Cerebellar cortex (tissue), 1 donor: ENCODE measurements around the gene SEC22A.

Source experiments
- DNase-seq: peaks from one replicate; pipeline ENCODE4 v3.0.0-alpha.2; 2015; ENCODE audit warnings: low spot score

SEC22A gene

GRCh38 chr3:123305192-123305591 lies 103.4 kb downstream of the SEC22A start:
- DNase-seq = no peak

- no peak for DNase-seq
Measured at GRCh38 chr3:123307064-123307463, 105.3 kb downstream of the SEC22A start.

- no peak for DNase-seq
Measured at GRCh38 chr3:123310186-123310585, 108.4 kb downstream of the SEC22A start.

GRCh38 chr3:123310741-123311140 lies 109.0 kb downstream of the SEC22A start:
- DNase-seq = no peak

GRCh38 chr3:123311201-123311600 lies 109.5 kb downstream of the SEC22A start:
- DNase-seq = no peak

GRCh38 chr3:123312331-123313265 lies 110.9 kb downstream of the SEC22A start:
- no peak for DNase-seq

- no peak for DNase-seq
Measured at GRCh38 chr3:123313889-123314288, 112.1 kb downstream of the SEC22A start.

GRCh38 chr3:123314359-123315270 lies 112.9 kb downstream of the SEC22A start:
- DNase-seq = no peak

GRCh38 chr3:123315271-123315595 lies 113.5 kb downstream of the SEC22A start:
- DNase-seq = no peak

- no peak for DNase-seq
Measured at GRCh38 chr3:123317716-123318115, 116.0 kb downstream of the SEC22A start.

GRCh38 chr3:123318374-123318773 lies 116.6 kb downstream of the SEC22A start:
- DNase-seq = no peak

GRCh38 chr3:123319760-123320159 lies 118.0 kb downstream of the SEC22A start:
- no peak for DNase-seq

GRCh38 chr3:123320221-123320620 lies 118.5 kb downstream of the SEC22A start:
- no peak for DNase-seq

- DNase-seq = no peak
Measured at GRCh38 chr3:123321806-123322205, 120.1 kb downstream of the SEC22A start.

GRCh38 chr3:123322866-123323265 lies 121.1 kb downstream of the SEC22A start:
- no peak for DNase-seq
